ENCODE results near the gene KLHL29. TPM values are rescaled to one million over a fixed set of nuclear protein-coding genes. Genes with fewer than 3 reads are reported as not detected.
"Not testable (repeated sequence)": the region's sequence is repeated elsewhere in the genome, so short reads cannot be mapped to it uniquely, and the experiment has no call there.

Gene KLHL29
- total RNA-seq, 1 experiment from 2014 or later = 2.4 TPM

GRCh38 chr2:23347471-23348092 lies 37.4 kb upstream of the KLHL29 start:
- Histone ChIP-seq H3K9me3 (ENCODE audit: control insufficient read depth, low read depth, low read length) (no peaks in the 10 kb centered on the region), H3K27me3 (ENCODE audit: insufficient read depth, low read length) (no peaks in the 10 kb centered on the region), H3T11ph (ENCODE audit: low read length) (no peak overlapping the region), H3K9ac (ENCODE audit: extremely low read depth, insufficient read length, low read length) (no peak overlapping the region), H2BK5ac (ENCODE audit: insufficient read length, low read length) (no peak overlapping the region), H3K56ac (ENCODE audit: insufficient read length, low read depth, low read length) (no peak overlapping the region), H3K14ac (ENCODE audit: insufficient read depth, low read length) (peak overlapping the region; percentile 57; the same call in 1 of the 2 replicates), H3K79me1 (ENCODE audit: insufficient read depth, low read depth, low read length, poor library complexity, severe bottlenecking) (no peaks in the 10 kb centered on the region), H3K4me2 (ENCODE audit: insufficient read depth, insufficient read length, low read length) (no peak overlapping the region), H2BK15ac (ENCODE audit: low read depth, low read length) (no peak overlapping the region), H4K91ac (ENCODE audit: insufficient read length, low read depth, low read length) (no peak overlapping the region), H3K18ac (ENCODE audit: insufficient read length, low read depth, low read length) (peak overlapping the region; percentile 34), H3K4me1 (ENCODE audit: insufficient read depth, low read length) (no peaks in the 10 kb centered on the region), H2BK12ac (ENCODE audit: insufficient read length, low read depth, low read length) (no peak overlapping the region), H3K23ac (ENCODE audit: insufficient read length, low read depth, low read length) (no peak overlapping the region), H2BK20ac (ENCODE audit: low read depth, low read length, poor library complexity, severe bottlenecking) (no peak overlapping the region), H3K27ac (ENCODE audit: insufficient read length, low read depth, low read length) (no peak overlapping the region), H4K8ac (replicated peaks; ENCODE audit: insufficient read length, low read depth, low read length) (no peak overlapping the region), H4K5ac (ENCODE audit: insufficient read length, low read depth, low read length) (peak overlapping the region; percentile 48), H3K4ac (ENCODE audit: low read depth, low read length) (no peak overlapping the region), H2AK5ac (ENCODE audit: insufficient read length, low read length) (no peak overlapping the region), H2BK120ac (ENCODE audit: low read depth, low read length, poor library complexity, severe bottlenecking) (no peak overlapping the region), H3K79me2 (ENCODE audit: insufficient read depth, low read length) (no peaks in the 10 kb centered on the region), H2AFZ (ENCODE audit: low read length) (no peak overlapping the region), H3K23me2 (ENCODE audit: insufficient read length, low read depth, low read length, poor library complexity, severe bottlenecking) (no peaks in the 10 kb centered on the region), H4K20me1 (ENCODE audit: control insufficient read depth, insufficient read depth, insufficient read length) (no peaks in the 10 kb centered on the region)
- no peak for TF ChIP-seq CTCF (conservative IDR thresholded peaks at IDR 0.05)
- no peaks in the 10 kb centered on the region; a peak in 1 of 5 replicates for H3K9me3 Mint-ChIP-seq
- peaks cover 2 to 8% of the 10 kb centered on the region in 2 experiments; a peak in 2 of 4 replicates for H3K4me1 Mint-ChIP-seq
- no CpG with 5 or more reads among the region's 18 CpGs for WGBS (ENCODE audit: extremely low coverage, insufficient read length, low lambda C conversion rate)
- DNase-seq = no peak
- no peak overlapping the region for H3K27ac Mint-ChIP-seq
- H3K36me3 Mint-ChIP-seq (ENCODE audit: insufficient read depth in 1 of 3, low read depth in 3 of 3) = no peaks in the 10 kb centered on the region; a peak in 2 of 7 replicates
- H3K27me3 Mint-ChIP-seq (ENCODE audit: low read depth) = peaks cover 22% of the 10 kb centered on the region
- no peak overlapping the region for H3K4me3 Mint-ChIP-seq

GRCh38 chr2:23348093-23348481 lies 36.9 kb upstream of the KLHL29 start:
- not testable (repeated sequence) for H4K20me1 ChIP-seq (ENCODE audit: control insufficient read depth, insufficient read depth, insufficient read length); H3T11ph ChIP-seq (ENCODE audit: low read length); H3K4me2 ChIP-seq (ENCODE audit: insufficient read depth, insufficient read length, low read length); H3K79me2 ChIP-seq (ENCODE audit: insufficient read depth, low read length); H3K4me1 ChIP-seq (ENCODE audit: insufficient read depth, low read length); H2BK20ac ChIP-seq (ENCODE audit: low read depth, low read length, poor library complexity, severe bottlenecking); H2AFZ ChIP-seq (ENCODE audit: low read length); H3K27me3 ChIP-seq (ENCODE audit: insufficient read depth, low read length); H3K4me1 Mint-ChIP-seq; H3K9ac ChIP-seq (ENCODE audit: extremely low read depth, insufficient read length, low read length); H4K91ac ChIP-seq (ENCODE audit: insufficient read length, low read depth, low read length); H3K9me3 Mint-ChIP-seq; H2AK5ac ChIP-seq (ENCODE audit: insufficient read length, low read length); H3K79me1 ChIP-seq (ENCODE audit: insufficient read depth, low read depth, low read length, poor library complexity, severe bottlenecking); H3K4me3 Mint-ChIP-seq; H2BK5ac ChIP-seq (ENCODE audit: insufficient read length, low read length); H3K14ac ChIP-seq (ENCODE audit: insufficient read depth, low read length); H3K36me3 Mint-ChIP-seq (ENCODE audit: insufficient read depth in 1 of 3, low read depth in 3 of 3); H3K56ac ChIP-seq (ENCODE audit: insufficient read length, low read depth, low read length); H3K18ac ChIP-seq (ENCODE audit: insufficient read length, low read depth, low read length); H2BK15ac ChIP-seq (ENCODE audit: low read depth, low read length); H3K4ac ChIP-seq (ENCODE audit: low read depth, low read length); H3K27ac ChIP-seq (ENCODE audit: insufficient read length, low read depth, low read length); H2BK120ac ChIP-seq (ENCODE audit: low read depth, low read length, poor library complexity, severe bottlenecking); H3K23ac ChIP-seq (ENCODE audit: insufficient read length, low read depth, low read length); H3K9me3 ChIP-seq (ENCODE audit: control insufficient read depth, low read depth, low read length); H2BK12ac ChIP-seq (ENCODE audit: insufficient read length, low read depth, low read length); H4K8ac ChIP-seq (replicated peaks; ENCODE audit: insufficient read length, low read depth, low read length); DNase-seq; H3K23me2 ChIP-seq (ENCODE audit: insufficient read length, low read depth, low read length, poor library complexity, severe bottlenecking); H3K27ac Mint-ChIP-seq; H4K5ac ChIP-seq (ENCODE audit: insufficient read length, low read depth, low read length)
- H3K27me3 Mint-ChIP-seq (ENCODE audit: low read depth) = peaks cover 28% of the 10 kb centered on the region
- no CpG with 5 or more reads among the region's 10 CpGs for WGBS (ENCODE audit: extremely low coverage, insufficient read length, low lambda C conversion rate)
